HepG2 (cell line): ENCODE data around the gene GGACT. TPM values are rescaled to one million over a fixed set of nuclear protein-coding genes. Genes with fewer than 3 reads are reported as not detected.
A peak's percentile ranks its signal among the peaks of the same experiment; 100 is the strongest.

Experiments used
- AGO1 ChIP-seq: fragments of 200-400 bp; formaldehyde crosslinking; IDR thresholded peaks from 2 replicates; pipeline ENCODE4 v1.6.1; 2017; ENCODE audit warnings: mild to moderate bottlenecking, low read depth, low read length, moderate library complexity; ENCODE audit not compliant: poor library complexity, severe bottlenecking
- DRAP1 ChIP-seq: IDR thresholded peaks from 2 replicates; pipeline ENCODE4 v1.6.1; 2016; ENCODE audit warnings: missing genetic modification reagents, missing compliant biosample characterization
- ETV6 ChIP-seq: sonication (generic); formaldehyde crosslinking; conservative IDR thresholded peaks from 2 replicates; pipeline ENCODE4 v1.4.0; 2020; ENCODE audit warnings: missing genetic modification reagents
- FLYWCH1 ChIP-seq: sonication (generic); formaldehyde crosslinking; IDR thresholded peaks from 2 replicates; pipeline ENCODE4 v1.8.1; 2023; ENCODE audit warnings: mild to moderate bottlenecking, missing genetic modification reagents
- MIXL1 ChIP-seq: IDR thresholded peaks from 2 replicates; pipeline ENCODE4 v1.6.1; 2016
- NFYC ChIP-seq: IDR thresholded peaks from 2 replicates; pipeline ENCODE4 v1.6.1; 2016; ENCODE audit warnings: missing genetic modification reagents, missing compliant biosample characterization
- NR2F1 ChIP-seq, 2 experiments: fragments of 450-650 bp in 1 of 2; formaldehyde crosslinking in 1 of 2; IDR thresholded peaks; 2 replicates each; pipeline versions ENCODE4 v1.5.0 to v1.6.1; 2016 to 2020; ENCODE audit warnings: mild to moderate bottlenecking in 1 of 2, missing compliant biosample characterization in 1 of 2, missing genetic modification reagents in 1 of 2, moderate library complexity in 1 of 2
- SNAPC2 ChIP-seq: sonication (generic); formaldehyde crosslinking; IDR thresholded peaks from 2 replicates; pipeline ENCODE4 v1.8.1; 2022; ENCODE audit warnings: mild to moderate bottlenecking, missing genetic modification reagents
- ZFP36L2 ChIP-seq: sonication (generic); formaldehyde crosslinking; IDR thresholded peaks from 2 replicates; pipeline ENCODE4 v1.4.0; 2020; ENCODE audit warnings: missing genetic modification reagents
- ZFP62 ChIP-seq: sonication (generic); formaldehyde crosslinking; IDR thresholded peaks from 2 replicates; pipeline ENCODE4 v1.4.0; 2020; ENCODE audit warnings: missing genetic modification reagents
- ZFY ChIP-seq: sonication (generic); formaldehyde crosslinking; IDR thresholded peaks from 2 replicates; pipeline ENCODE4 v1.4.0; 2020; ENCODE audit warnings: missing genetic modification reagents
- ZKSCAN5 ChIP-seq: sonication (generic); formaldehyde crosslinking; IDR thresholded peaks from 2 replicates; pipeline ENCODE4 v1.5.1; 2020; ENCODE audit warnings: mild to moderate bottlenecking, missing genetic modification reagents
- ZNF124 ChIP-seq: sonication (generic); formaldehyde crosslinking; IDR thresholded peaks from 2 replicates; pipeline ENCODE4 v1.4.0; 2020; ENCODE audit warnings: missing genetic modification reagents
- ZNF253 ChIP-seq: sonication (generic); formaldehyde crosslinking; IDR thresholded peaks from 2 replicates; pipeline ENCODE4 v1.8.0; 2022; ENCODE audit warnings: mild to moderate bottlenecking, missing genetic modification reagents, borderline replicate concordance
- ZNF317 ChIP-seq: sonication (generic); formaldehyde crosslinking; IDR thresholded peaks from 2 replicates; pipeline ENCODE4 v1.5.0; 2020; ENCODE audit warnings: mild to moderate bottlenecking, missing genetic modification reagents
- ZNF383 ChIP-seq: sonication (generic); formaldehyde crosslinking; IDR thresholded peaks from 2 replicates; pipeline ENCODE4 v1.4.0; 2020; ENCODE audit warnings: missing genetic modification reagents, mild to moderate bottlenecking, borderline replicate concordance
- ZNF503 ChIP-seq: sonication (generic); formaldehyde crosslinking; IDR thresholded peaks from 2 replicates; pipeline ENCODE4 v1.4.0; 2020; ENCODE audit warnings: missing genetic modification reagents
- polyA plus RNA-seq, 8 experiments: library from polyadenylated mRNA; depleted of rRNA in 3 of 8; stranded (reverse) in 7 of 8; unstranded in 1 of 8; fragments of >200 nt; fragmentation: Illumina TruSeq in 4 of 8; extraction: Trizol in 4 of 8; gene quantifications; 2 replicates each; pipeline versions ENCODE4 v1.2.1 to v1.2.3, GENCODE V29; 2011 to 2016; ENCODE audit warnings: low read depth in 4 of 8, missing spikeins in 1 of 8, mixed read lengths in 1 of 8; ENCODE audit not compliant: insufficient read depth in 1 of 8
- total RNA-seq, 5 experiments: library from RNA; depleted of rRNA; stranded (reverse); fragments of >200 nt; fragmentation: Illumina TruSeq; extraction: Trizol; gene quantifications; 2 replicates each; pipeline ENCODE4 v1.2.3, GENCODE V29; 2016; ENCODE audit warnings: low read depth in 1 of 5
- TF ChIP-seq, protein P1 (sequence below): sonication (generic); formaldehyde crosslinking; IDR thresholded peaks from 2 replicates; pipeline ENCODE4 v1.9.0; 2022; ENCODE audit warnings: missing genetic modification reagents, mild to moderate bottlenecking, borderline replicate concordance
- TF ChIP-seq, protein P2 (sequence below): sonication (generic); formaldehyde crosslinking; IDR thresholded peaks from 2 replicates; pipeline ENCODE4 v1.5.1; 2020; ENCODE audit warnings: mild to moderate bottlenecking, missing genetic modification reagents, moderate library complexity
- TF ChIP-seq, protein P3 (sequence below): sonication (generic); formaldehyde crosslinking; IDR thresholded peaks from 2 replicates; pipeline ENCODE4 v1.4.0; 2020; ENCODE audit warnings: mild to moderate bottlenecking, low read depth, missing genetic modification reagents
- TF ChIP-seq, protein P4 (sequence below): conservative IDR thresholded peaks from 2 replicates; pipeline ENCODE4 v1.6.1; 2018; ENCODE audit warnings: missing genetic modification reagents

Gene GGACT
- total and polyA plus RNA-seq, 2 of the 13 experiments (the other 11 are each of a cell fraction or from before 2014, with no cell fraction given): 1.7 to 1.9 TPM

DNA sequence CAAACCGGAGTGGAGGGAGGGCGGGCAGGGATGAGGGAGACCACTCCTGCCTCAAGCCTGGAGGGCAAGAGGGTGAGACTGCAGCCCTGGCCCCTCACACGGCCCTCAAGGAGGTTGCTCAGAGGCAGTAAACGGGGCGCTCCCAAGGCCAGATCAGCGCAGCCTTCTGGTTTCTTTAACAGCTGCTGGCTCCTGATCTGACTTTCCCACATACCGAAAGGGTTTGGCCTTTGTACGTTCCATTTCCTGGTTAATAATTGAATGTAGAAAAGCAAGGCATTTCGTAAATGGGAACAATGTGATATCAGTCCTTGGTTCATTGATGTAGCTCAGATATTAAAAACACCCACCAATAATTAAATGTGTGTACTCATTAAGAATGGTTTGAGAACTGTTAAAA lies 71.5 kb downstream of the GGACT start (continued):
- TF ChIP-seq, protein P1, sequence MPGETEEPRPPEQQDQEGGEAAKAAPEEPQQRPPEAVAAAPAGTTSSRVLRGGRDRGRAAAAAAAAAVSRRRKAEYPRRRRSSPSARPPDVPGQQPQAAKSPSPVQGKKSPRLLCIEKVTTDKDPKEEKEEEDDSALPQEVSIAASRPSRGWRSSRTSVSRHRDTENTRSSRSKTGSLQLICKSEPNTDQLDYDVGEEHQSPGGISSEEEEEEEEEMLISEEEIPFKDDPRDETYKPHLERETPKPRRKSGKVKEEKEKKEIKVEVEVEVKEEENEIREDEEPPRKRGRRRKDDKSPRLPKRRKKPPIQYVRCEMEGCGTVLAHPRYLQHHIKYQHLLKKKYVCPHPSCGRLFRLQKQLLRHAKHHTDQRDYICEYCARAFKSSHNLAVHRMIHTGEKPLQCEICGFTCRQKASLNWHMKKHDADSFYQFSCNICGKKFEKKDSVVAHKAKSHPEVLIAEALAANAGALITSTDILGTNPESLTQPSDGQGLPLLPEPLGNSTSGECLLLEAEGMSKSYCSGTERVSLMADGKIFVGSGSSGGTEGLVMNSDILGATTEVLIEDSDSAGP (CRISPR knock-in tag): no peak
- TF ChIP-seq NR2F1 (CRISPR knock-in tag; IDR thresholded peaks at IDR 0.05) (no peak), ZKSCAN5 (CRISPR knock-in tag) (no peak), ZNF124 (CRISPR knock-in tag) (no peak), ZNF317 (no peak), NFYC (no peak), ZNF503 (CRISPR knock-in tag) (no peak), SNAPC2 (CRISPR knock-in tag) (no peak), MIXL1 (CRISPR knock-in tag) (peak; percentile 63; the same call in 1 of the 2 replicates), ZFY (0 out of 2 replicates have a peak, but pooled peaks have one; percentile 32), ZNF383 (CRISPR knock-in tag) (no peak), FLYWCH1 (CRISPR knock-in tag) (no peak), AGO1 (no peak), DRAP1 (CRISPR knock-in tag) (peak; percentile 48; the same call in 1 of the 2 replicates), ZNF253 (no peak), ZFP36L2 (CRISPR knock-in tag) (no peak), ETV6 (CRISPR knock-in tag) (no peak), ZFP62 (no peak)
- TF ChIP-seq, protein P2, sequence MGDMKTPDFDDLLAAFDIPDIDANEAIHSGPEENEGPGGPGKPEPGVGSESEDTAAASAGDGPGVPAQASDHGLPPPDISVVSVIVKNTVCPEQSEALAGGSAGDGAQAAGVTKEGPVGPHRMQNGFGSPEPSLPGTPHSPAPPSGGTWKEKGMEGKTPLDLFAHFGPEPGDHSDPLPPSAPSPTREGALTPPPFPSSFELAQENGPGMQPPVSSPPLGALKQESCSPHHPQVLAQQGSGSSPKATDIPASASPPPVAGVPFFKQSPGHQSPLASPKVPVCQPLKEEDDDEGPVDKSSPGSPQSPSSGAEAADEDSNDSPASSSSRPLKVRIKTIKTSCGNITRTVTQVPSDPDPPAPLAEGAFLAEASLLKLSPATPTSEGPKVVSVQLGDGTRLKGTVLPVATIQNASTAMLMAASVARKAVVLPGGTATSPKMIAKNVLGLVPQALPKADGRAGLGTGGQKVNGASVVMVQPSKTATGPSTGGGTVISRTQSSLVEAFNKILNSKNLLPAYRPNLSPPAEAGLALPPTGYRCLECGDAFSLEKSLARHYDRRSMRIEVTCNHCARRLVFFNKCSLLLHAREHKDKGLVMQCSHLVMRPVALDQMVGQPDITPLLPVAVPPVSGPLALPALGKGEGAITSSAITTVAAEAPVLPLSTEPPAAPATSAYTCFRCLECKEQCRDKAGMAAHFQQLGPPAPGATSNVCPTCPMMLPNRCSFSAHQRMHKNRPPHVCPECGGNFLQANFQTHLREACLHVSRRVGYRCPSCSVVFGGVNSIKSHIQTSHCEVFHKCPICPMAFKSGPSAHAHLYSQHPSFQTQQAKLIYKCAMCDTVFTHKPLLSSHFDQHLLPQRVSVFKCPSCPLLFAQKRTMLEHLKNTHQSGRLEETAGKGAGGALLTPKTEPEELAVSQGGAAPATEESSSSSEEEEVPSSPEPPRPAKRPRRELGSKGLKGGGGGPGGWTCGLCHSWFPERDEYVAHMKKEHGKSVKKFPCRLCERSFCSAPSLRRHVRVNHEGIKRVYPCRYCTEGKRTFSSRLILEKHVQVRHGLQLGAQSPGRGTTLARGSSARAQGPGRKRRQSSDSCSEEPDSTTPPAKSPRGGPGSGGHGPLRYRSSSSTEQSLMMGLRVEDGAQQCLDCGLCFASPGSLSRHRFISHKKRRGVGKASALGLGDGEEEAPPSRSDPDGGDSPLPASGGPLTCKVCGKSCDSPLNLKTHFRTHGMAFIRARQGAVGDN (CRISPR knock-in tag): peak; percentile 64
- TF ChIP-seq, protein P3, sequence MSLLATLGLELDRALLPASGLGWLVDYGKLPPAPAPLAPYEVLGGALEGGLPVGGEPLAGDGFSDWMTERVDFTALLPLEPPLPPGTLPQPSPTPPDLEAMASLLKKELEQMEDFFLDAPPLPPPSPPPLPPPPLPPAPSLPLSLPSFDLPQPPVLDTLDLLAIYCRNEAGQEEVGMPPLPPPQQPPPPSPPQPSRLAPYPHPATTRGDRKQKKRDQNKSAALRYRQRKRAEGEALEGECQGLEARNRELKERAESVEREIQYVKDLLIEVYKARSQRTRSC (CRISPR knock-in tag): no peak
- TF ChIP-seq, protein P4, sequence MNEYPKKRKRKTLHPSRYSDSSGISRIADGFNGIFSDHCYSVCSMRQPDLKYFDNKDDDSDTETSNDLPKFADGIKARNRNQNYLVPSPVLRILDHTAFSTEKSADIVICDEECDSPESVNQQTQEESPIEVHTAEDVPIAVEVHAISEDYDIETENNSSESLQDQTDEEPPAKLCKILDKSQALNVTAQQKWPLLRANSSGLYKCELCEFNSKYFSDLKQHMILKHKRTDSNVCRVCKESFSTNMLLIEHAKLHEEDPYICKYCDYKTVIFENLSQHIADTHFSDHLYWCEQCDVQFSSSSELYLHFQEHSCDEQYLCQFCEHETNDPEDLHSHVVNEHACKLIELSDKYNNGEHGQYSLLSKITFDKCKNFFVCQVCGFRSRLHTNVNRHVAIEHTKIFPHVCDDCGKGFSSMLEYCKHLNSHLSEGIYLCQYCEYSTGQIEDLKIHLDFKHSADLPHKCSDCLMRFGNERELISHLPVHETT (CRISPR knock-in tag): no peak
